ENCODE data around the gene PIRT.

- TF ChIP-seq CTCF (IDR thresholded peaks at IDR 0.05) (no peak), POLR2A (IDR thresholded peaks at IDR 0.05) (no peak)
Measured at GRCh38 chr17:10790491-10791401, 47.1 kb downstream of the PIRT start.
